Prostate gland (tissue), 2 donors: ENCODE measurements around the gene LRCH4.

Source experiments
- POLR2AphosphoS5 ChIP-seq: sonication (generic); formaldehyde crosslinking; IDR thresholded peaks from one replicate; pipeline ENCODE4 v1.6.1; 2017; ENCODE audit warnings: antibody characterized with exemption
- TF ChIP-seq, protein P1 (sequence below), 4 experiments: fragments of 200-600 bp in 2 of 4; fragments of 450-650 bp in 2 of 4; sonication (generic) in 2 of 4; IDR thresholded peaks; 1 replicate in 3 of 4; 2 replicates in 1 of 4; pipeline ENCODE4 v1.5.1; 2016 to 2019; ENCODE audit warnings: antibody characterized with exemption in 4 of 4, mild to moderate bottlenecking in 2 of 4, moderate library complexity in 2 of 4

DNA sequence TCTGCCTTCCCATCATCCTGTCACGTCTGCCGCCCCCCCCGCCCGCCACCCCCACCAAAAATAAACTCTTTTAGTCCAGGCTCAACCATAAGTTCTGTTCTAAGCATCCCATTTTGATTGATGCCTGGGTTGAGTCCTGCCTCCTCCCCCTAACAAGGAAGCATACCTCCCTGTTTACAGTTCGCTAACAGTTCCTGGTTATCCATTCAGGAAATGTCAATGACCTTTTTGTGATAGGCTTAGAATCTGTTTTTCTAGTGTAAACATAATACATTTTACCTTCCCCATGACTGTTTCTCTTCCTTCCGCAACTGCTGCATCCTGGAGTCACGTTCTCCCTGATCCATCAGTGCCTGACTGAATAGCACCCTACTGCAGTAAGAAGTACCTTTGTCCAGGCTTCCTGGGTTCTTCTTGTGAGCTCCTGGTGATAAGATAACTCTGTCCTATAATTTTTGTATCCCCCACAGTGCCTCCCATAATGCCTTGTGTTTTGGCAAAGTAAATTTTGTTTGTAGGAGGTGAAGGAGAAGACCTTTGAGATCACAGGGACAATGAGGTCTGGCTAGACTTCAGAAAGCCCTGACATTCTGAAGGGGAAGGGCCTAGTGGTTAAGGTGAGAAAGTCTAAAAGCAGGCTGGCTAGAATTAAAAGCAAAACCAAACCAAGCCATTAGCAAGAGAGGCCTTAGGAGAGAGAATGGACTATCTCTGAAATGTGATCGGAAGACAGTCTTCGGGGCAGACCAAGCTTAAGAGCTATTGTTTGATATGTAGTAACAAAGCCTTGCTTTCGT, 39.6 kb downstream of the LRCH4 start:
- TF ChIP-seq, protein P1, sequence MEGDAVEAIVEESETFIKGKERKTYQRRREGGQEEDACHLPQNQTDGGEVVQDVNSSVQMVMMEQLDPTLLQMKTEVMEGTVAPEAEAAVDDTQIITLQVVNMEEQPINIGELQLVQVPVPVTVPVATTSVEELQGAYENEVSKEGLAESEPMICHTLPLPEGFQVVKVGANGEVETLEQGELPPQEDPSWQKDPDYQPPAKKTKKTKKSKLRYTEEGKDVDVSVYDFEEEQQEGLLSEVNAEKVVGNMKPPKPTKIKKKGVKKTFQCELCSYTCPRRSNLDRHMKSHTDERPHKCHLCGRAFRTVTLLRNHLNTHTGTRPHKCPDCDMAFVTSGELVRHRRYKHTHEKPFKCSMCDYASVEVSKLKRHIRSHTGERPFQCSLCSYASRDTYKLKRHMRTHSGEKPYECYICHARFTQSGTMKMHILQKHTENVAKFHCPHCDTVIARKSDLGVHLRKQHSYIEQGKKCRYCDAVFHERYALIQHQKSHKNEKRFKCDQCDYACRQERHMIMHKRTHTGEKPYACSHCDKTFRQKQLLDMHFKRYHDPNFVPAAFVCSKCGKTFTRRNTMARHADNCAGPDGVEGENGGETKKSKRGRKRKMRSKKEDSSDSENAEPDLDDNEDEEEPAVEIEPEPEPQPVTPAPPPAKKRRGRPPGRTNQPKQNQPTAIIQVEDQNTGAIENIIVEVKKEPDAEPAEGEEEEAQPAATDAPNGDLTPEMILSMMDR (IDR thresholded peaks at IDR 0.05): no peak
- no peak for TF ChIP-seq POLR2AphosphoS5
